HG02571 (cell line): Measurements from ENCODE around the gene KLK13.

Experiments
- ATAC-seq: cut with Tn5 transposase; IDR thresholded peaks from one replicate; pipeline ENCODE4 v1.9.1; 2021; ENCODE audit warnings: mild to moderate bottlenecking, moderate library complexity; ENCODE audit not compliant: unreplicated experiment

KLK13 gene

DNA sequence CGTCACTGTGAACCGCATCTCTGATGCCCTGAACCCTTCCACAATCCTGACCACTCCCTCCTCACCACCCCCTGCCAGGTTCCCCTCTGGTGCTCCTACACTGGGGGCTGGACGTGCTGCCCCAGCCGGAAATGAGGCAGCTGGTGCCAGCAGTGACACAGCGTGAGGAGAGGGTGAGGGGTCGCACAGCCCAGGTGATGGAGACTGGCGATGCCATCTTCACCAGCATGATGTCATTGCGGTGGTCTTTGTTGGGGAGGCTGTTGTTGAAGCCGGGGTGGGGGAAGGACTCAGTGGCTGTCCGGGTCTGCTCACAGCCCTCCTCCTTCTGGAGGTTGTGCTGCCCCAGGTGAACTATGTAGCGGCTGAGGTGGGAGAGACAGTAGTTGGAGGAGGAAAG lies 40.9 kb downstream of the KLK13 start:
- ATAC-seq, result no peak

DNA sequence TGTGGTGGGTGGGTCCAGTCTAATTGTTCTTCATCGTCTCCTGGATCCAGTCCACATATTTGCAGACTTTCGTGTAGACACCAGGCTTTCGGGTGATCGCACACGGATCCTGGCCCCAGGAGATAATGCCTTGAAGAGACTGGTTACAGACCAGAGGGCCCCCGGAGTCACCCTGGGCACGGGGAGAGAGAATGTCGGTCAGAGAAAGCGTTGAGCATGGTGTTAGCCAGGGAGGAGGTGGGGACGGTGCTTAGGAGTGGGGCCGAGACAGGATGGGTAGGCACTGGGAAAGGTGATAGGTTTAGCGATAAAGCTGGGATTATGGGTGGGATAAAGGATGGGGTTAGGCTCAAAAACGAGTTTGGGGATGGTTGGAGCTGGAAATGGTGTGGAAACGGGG lies 42.4 kb downstream of the KLK13 start:
- no peak for ATAC-seq

DNA sequence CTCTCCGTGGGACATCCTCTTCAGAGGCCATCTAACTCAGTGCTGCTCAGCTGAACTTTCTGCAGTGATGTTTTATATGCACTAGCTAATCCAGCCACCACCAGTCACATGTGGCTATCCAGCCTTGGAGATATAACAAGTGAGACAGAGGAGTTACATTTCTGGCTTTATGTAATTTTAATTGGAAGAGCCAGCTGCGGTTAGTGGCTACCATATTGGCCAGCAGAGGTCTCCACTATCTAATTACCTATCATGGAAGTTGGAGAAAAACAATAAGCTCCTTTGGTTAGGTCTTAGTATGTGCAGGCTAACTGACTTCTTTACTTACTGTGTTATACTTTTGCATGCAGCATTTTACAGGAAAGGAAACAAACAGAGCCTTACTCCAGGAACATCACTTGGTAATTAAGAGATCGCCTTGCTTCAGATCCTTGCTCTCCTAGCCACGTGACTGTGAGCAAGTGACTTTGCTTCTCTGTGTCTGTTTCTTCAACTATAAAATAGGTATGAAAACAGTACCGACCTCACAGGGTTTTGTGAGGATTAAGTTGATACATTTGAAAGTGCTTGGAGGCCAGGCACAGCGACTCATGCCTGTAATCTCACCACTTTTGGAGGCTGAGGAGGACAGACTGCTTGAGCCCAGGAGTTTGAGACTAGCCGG lies 43.8 kb downstream of the KLK13 start:
- no peak for ATAC-seq

DNA sequence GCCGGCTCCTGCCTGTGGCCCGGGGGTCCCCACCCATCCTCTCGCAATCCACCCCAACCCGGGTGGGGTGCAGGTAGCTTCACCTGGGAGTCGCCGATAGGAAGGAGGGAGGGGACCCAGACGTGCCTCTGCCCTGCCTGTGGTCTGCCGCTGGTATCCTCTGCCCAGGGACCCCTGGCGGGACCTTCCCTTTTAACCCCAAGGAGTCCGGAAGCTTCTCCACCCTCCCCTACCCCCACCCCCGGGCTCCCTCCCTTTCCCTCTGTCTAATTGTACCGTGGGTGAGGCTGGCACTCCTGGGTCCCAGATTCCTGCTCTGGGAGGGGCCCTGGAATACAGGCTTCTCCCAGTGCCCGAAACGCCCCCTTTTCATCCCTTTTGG lies 45.4 kb downstream of the KLK13 start, which contains the start of gene KLK10:
Gene KLK10 (minus strand): TSS at position 166 of the 382 bp plus-strand sequence. CDS start 579 bp downstream, outside the sequence.
- no peak for ATAC-seq

DNA sequence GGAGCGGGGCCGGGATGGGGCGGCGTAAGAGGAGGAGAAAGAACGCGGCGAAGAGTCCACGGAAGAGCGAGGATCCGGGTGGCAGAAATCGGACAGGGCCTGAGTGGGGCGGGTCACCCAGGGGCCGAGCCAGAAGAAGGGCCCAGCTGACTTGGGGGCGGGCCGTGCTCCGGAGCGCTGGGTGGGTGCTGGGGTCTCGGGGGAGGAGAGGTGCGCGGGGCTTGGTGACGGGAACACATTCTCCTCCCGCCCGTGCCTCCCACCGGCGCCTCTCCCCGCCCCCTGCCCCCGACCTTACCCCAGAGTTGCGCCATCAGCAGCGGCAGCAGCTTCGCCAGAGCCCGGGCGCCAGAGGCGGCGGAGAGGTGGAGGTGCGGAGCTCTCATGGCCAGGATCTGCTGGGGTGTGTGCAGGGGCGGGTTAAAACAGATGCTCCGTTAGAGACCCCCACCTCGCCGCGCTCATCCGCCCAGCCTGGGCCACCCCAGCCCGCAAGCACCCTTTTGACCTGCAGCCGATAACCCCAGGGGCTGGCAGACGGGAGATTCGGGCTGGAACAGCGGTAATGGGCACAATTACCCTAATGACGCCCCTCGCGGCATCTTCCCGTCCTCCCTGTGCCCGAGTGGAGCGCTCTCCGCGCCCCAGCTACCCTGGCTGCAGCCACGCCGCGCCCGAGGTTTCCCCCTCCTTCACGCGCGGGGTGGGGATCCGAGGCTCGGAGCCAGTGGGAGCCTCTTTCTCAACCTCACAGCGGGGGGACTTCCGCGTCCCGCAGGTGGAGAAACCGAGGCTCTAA lies 45.9 kb downstream of the KLK13 start:
- ATAC-seq, result no peak

DNA sequence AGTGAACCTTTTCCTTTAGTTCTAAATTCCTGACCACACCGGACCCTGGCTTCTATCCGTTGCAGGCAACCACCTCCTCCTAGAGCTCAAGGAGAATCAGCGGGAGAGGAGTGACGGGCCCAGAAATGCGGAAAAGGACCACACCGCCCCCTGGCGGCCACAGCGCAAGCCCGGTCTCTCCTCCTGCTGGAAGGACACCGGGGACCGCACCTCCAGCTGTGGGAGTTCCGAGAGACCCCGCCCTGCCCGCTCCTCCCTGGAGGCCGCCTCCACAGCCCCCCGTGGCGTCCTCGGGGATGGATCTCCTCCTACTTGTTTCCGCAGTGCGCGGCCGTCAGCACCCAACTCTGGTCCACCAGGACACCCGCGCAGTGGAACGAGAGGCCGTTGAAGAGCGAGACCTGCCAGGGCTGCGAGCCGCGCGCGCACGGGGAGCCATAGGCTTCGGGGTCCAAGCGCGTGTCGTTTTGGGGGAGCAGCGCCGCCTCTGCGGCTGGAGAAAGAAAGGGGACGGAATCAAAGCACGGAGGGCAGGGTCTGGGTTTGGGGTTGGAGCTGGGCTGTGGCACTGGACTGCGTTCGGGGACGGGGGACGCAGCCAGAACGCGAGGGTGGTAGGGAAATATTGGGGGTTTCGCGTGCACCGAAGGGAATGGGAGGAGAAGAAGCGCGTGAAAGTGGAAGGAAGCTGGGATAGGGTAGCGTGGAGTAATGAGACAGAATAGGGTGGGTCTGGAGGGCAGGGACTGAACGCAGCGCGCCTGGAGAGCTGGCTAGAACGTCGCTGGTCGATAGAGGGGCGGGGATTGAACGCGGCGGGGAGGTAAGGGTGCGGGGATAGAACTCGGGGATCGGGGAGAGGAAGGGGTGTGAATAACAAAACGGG lies 47.9 kb downstream of the KLK13 start:
- no peak for ATAC-seq

DNA sequence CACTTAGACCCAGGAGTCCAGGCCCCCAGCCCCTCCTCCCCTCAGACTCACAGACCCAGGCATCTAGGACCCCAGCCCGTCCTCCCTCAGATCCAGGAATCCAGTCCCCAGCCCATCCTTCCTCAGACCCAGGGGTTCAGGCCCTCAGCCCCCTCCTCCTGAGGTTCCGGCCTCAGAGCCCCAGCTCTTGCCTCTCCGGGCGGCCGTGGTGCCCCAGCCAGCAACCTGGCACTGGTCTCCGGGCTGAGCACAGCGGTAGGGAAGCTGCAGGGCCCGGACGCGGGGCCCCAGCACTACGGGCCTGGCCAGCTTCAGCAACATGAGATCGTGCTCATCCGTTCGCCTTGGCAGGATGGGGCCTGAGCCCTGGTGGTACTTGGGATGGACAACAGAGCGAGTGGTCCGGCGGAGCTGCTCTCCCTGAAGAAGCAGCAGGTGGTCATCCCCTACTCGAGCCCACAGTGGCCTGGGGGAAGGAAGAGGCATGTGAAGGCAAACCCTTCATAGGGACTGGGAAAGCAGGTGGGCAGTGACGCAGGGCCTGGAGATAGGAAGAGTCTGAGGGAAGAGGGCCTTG lies 49.1 kb downstream of the KLK13 start:
- no peak for ATAC-seq

DNA sequence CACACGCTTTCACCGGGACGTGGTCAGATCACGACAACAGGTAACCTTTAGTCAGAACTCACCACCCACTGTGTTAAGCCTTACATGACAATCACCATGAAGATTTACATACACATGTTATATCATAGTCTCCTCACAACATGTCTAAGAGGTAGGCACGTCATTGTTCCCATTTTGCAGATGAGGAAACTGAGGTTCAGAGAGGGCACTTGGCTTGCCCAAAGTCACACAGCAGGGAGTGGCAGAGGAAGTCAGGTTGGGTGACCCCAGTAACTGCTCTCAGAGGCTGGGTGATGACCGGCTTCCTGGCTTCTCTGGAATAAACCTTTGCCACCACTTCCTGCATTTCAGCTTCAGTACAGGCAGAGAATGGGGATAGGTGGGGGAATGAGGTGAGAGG lies 50.6 kb downstream of the KLK13 start:
- no peak for ATAC-seq

DNA sequence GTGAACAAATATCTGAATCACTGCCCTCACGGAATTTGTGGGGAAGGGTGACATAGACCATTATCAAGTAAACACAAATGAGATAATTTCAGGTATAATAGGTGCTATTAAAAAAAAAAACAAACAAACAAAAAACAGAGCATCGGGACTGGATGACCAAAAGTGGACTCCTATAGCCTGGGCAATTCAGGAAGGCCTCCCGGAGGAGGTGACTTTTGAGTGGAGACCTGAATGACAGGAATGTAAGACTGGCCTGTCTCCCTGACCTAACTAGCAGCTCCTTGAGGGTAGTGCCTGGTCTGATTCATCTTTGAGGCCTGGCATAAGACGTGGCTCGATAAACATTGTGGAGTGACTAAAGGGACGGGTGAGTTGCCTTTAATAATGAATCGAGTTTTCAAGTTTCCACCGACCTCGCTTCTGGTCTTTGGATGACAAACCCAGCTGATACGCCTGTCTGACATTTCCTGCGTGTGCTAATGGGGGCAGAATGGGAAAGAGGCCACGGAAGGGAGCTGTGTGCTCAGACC lies 52.2 kb downstream of the KLK13 start:
- no peak for ATAC-seq

DNA sequence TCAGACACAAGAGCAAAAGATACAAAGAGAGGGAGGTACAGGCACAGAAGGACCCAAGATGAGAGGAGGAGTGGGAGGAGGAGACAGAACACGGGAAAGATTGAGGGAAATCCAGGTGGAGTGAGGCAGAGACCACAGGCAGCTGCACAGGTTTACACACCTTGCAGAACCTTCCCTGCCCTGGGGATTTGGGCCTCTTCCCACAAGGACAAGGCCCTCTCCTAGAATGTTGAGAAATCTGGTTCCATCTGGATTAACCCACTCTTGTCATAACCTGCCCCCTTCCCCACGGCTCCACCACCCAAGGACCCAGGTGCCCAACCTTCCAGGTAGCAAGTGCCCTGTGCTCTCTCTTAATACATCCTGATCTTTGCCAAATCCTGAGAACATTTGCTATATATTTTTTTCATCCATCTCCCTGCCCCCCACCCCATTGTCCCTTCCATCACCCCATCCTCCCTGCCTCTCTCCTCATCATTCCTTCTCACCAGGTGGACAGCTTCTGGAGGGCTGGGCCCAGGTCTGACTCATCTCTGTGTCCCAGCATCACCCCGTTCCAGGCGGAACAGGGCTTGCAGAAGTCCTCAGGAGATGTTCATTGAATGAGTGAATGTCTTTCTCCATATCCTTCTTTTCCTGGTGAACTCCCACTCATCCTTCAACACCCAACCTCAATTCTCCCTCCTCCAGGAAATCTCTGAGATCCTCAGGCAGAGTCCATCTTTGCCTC lies 54.7 kb downstream of the KLK13 start:
- ATAC-seq, result no peak

DNA sequence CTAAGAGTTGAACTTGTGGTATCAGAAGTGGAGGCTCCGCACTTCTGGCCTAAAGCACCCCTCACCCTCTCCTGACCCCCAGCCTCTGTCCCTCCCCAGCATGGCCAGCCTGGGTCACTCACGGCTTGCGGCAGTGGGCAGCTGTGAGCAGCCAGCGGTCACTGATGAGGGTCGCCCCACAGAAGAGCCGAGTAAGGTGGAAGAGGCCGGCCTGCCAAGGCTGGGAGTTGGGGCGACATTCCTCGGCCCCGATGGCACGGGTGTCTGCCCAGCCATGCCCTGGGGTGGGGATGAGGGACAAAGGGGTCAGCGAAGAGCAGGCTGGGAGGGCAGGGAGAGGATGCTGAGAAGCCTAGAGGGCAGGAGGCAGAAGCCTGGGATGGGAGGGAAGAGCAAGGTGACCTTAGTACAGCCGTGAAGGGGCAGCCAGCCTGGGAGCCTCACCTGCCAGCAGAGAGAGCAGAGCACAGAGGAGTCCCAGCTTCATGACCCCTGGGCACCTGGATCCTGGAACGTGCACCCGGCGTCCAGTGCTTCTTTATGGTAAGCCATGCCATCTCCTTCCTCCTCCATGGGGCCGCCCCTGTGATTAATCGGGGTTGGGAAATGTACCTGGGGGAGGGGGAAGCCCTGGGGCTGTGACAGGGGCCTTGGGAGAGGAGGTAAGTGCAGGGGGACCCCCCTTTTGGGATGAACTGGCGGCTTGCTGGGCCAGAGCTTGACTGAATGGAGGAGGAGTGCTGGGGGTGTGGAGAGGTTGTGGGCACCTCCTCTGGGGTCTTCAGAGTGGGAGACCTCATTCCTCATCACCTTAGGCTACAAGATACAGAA lies 55.6 kb downstream of the KLK13 start:
- ATAC-seq, result no peak

DNA sequence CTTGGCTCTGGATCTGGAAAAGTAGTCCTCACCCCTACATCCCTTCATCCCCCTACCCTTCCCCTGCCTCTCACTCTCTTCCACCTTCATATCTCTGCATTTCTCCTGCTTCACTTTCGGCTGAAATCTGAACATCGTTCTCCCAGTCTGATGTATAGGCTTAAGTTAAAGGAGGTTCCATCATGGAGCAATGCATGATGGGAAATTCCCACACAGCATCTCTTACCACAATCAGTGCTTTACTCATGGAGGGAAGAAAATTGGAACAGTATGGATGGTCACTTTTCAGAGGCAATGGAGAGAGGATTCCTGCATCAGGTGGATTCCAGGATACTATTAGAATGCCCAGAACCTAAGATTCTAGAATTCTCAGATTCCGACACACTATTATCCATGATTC lies 57.4 kb downstream of the KLK13 start:
- no peak for ATAC-seq

DNA sequence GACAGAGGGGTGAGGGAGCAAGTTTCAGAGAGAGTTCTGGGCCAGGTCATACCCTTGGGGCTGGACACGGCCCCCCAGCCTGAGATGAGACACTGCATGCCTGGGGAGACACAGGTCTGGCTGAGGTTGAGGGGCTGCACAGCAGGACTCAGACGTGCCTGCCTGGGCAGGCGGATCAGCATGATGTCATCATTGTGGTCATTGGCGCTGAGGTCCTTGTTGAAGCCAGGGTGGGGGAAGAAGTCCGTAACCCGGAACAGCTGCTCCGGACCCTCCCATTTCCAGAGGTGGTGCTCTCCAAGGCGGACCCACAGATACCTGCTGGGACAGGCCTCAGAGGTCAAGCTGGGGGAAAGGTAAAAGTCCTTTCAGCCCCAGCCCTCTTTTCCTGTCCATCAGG lies 58.5 kb downstream of the KLK13 start:
- ATAC-seq, result no peak
